Measurements from ENCODE around the gene PDCD1. TPM values are rescaled to one million over a fixed set of nuclear protein-coding genes. Genes with fewer than 3 reads are reported as not detected.

PDCD1 gene
- total RNA-seq, 2 experiments from 2014 or later: 6.9 to 8.3 TPM

DNA sequence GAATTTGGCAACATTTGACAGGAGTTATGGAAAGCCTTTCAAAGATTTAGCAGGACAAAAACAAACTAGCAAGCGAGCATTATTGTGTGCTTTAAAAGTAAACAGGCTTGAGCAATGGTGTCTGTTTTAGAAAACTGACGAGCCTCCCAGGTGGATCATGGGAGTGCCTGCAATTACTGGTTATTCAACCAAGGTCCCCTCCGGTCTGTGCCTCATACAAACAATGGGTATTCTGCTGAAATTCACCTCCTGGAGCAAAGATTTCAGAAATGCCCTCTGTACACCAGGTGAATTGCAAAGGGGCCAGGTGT, 33.2 kb upstream of the PDCD1 start:
- Mint-ChIP-seq H3K27me3 (ENCODE audit: low read depth) (no peaks in the 10 kb centered on the region), H3K4me1 (ENCODE audit: low read depth) (peaks cover 19% of the 10 kb centered on the region), H3K36me3 (ENCODE audit: low read depth) (peaks cover 22% of the 10 kb centered on the region), H3K9me3 (peaks cover 4% of the 10 kb centered on the region), H3K27ac (no peak overlapping the region), H3K4me3 (no peak overlapping the region)
- no peak for DNase-seq
- CTCF ChIA-PET: no interaction called here
- intact Hi-C loops (cut with micrococcal nuclease): no loop called here

DNA sequence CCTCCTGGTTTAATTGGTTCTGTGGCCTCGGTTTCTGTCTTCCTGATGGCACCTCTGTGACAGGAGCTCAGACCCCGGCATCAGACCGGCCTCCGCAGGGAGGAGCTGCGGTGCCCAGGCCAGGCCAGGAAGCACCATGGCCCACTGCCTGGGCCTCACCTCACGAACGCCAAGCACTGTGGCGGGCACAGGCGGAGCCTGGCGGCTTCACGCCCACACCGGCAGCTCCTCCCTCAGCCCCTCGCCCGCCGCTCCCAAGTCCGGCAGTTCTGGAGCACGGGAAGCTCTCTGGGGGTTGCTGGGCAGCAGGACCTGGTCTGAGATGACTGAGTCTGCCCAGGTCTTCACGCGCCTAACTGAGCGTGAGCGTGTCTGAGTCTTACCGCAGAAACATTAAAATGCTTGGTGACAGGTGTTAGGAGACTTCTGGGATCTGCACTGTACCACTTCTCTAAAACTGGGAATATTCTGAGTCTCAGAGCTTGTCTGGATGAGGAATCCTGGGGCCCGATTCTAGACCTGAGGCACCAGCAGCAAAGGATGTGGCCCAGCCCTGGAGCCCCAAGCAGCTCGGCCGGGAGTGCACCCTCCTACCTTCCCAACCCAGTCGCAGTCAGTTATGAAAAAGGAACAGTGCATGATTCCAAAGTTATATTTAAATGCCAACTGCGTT, 32.8 kb upstream of the PDCD1 start:
- CTCF ChIA-PET: no interaction called here

GRCh38 chr2:241890524-241891235, 32.0 kb upstream of the PDCD1 start:
- no peak for DNase-seq
- peaks cover 26% of the 10 kb centered on the region for H3K4me1 Mint-ChIP-seq (ENCODE audit: low read depth)
- H3K36me3 Mint-ChIP-seq (ENCODE audit: low read depth): peaks cover 25% of the 10 kb centered on the region
- H3K4me3 Mint-ChIP-seq: no peak overlapping the region
- H3K27ac Mint-ChIP-seq: no peak overlapping the region
- CTCF ChIA-PET: no interaction called here
- intact Hi-C loops (cut with micrococcal nuclease): no loop called here
- no peaks in the 10 kb centered on the region for H3K27me3 Mint-ChIP-seq (ENCODE audit: low read depth)
- H3K9me3 Mint-ChIP-seq: peaks cover 2% of the 10 kb centered on the region

More for the DNA sequence above, 32.8 kb upstream of the PDCD1 start:
- intact Hi-C loops (cut with micrococcal nuclease): no loop called here
- no peak for DNase-seq
- H3K27ac Mint-ChIP-seq: no peak overlapping the region
- peaks cover 22% of the 10 kb centered on the region for H3K4me1 Mint-ChIP-seq (ENCODE audit: low read depth)
- no peaks in the 10 kb centered on the region for H3K27me3 Mint-ChIP-seq (ENCODE audit: low read depth)
- peaks cover 4% of the 10 kb centered on the region for H3K9me3 Mint-ChIP-seq
- H3K36me3 Mint-ChIP-seq (ENCODE audit: low read depth): peaks cover 24% of the 10 kb centered on the region
- H3K4me3 Mint-ChIP-seq: no peak overlapping the region

DNA sequence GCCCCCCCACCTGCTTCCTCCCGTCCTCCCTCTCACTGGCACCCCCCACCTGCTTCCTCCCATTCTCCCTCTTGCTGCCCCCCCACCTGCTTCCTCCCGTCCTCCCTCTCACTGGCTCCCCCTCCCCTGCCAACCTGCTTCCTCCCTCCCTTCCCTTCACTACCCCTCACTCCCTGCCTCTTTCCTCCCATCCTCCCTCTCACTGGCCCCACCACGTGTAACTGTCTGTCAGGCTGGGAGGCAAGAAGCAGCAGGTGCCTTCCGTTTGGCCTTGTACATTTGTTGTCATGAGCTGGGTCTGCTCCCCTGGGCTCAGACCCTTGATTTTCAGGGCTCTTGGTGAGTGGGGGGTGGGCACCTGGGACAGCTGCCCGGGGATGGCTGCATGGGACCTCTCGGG, 29.9 kb upstream of the PDCD1 start:
- intact Hi-C loops (cut with micrococcal nuclease): loop anchor here (10.0 kb wide), 1 partner anchor 1324 kb away; the partner anchor contains the start of genes DUSP28 and RNPEPL1
- Mint-ChIP-seq H3K9me3 (peaks cover 2% of the 10 kb centered on the region), H3K4me1 (ENCODE audit: low read depth) (peaks cover 36% of the 10 kb centered on the region), H3K27me3 (ENCODE audit: low read depth) (no peaks in the 10 kb centered on the region), H3K4me3 (no peak overlapping the region), H3K36me3 (ENCODE audit: low read depth) (peaks cover 35% of the 10 kb centered on the region), H3K27ac (no peak overlapping the region)
- CTCF ChIA-PET: no interaction called here
- DNase-seq: no peak

GRCh38 chr2:241887806-241888522, 29.3 kb upstream of the PDCD1 start:
- peaks cover 2% of the 10 kb centered on the region for H3K9me3 Mint-ChIP-seq
- no peak overlapping the region for H3K27ac Mint-ChIP-seq
- no peak for DNase-seq
- no peak overlapping the region for H3K4me3 Mint-ChIP-seq
- peaks cover 38% of the 10 kb centered on the region for H3K36me3 Mint-ChIP-seq (ENCODE audit: low read depth)
- peaks cover 41% of the 10 kb centered on the region for H3K4me1 Mint-ChIP-seq (ENCODE audit: low read depth)
- CTCF ChIA-PET: no interaction called here
- no peaks in the 10 kb centered on the region for H3K27me3 Mint-ChIP-seq (ENCODE audit: low read depth)
- intact Hi-C loops (cut with micrococcal nuclease): loop anchor here (10.0 kb wide), 1 partner anchor 1323 kb away; the partner anchor contains the start of genes DUSP28 and RNPEPL1

DNA sequence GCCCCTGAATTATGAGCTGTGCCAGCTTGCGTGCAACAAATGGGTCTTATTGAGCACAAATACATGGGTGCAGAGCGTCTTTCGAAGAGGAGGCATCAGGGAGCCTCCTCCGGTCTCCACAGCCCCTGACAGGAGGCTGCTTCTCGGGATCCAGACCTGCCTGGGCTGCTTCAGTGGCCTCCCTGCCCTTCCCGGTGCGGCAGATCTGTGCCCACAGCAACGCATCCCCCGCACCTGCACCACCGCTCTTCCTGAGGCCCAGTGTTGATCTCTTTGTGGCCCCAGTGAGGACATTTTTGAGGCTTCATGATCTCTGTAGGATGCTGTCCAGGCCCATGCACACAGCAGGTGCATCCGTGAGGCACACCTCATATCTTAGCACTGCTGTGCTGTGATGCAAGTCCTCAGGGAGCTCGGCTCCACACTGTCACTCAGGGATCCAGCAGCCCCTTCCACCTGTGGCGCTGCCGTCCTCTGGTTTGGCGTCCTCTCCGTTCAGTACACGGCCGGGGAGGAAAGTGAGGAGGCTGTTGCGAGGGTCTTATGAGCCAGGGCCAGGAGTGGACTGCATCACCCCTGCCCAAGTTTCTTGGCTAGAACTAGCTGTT, 28.2 kb upstream of the PDCD1 start:
- Mint-ChIP-seq H3K9me3 (peaks cover 2% of the 10 kb centered on the region), H3K4me1 (ENCODE audit: low read depth) (peaks cover 50% of the 10 kb centered on the region), H3K27me3 (ENCODE audit: low read depth) (no peaks in the 10 kb centered on the region), H3K27ac (no peak overlapping the region), H3K4me3 (no peak overlapping the region), H3K36me3 (ENCODE audit: low read depth) (peaks cover 40% of the 10 kb centered on the region)
- CTCF ChIA-PET: no interaction called here
- intact Hi-C loops (cut with micrococcal nuclease): loop anchor here (10.0 kb wide), 1 partner anchor 1322 kb away; the partner anchor contains the start of genes DUSP28 and RNPEPL1
- no peak for DNase-seq

GRCh38 chr2:241885946-241886643, 27.4 kb upstream of the PDCD1 start:
- Mint-ChIP-seq H3K4me1 (ENCODE audit: low read depth) (peaks cover 50% of the 10 kb centered on the region), H3K4me3 (no peak overlapping the region), H3K36me3 (ENCODE audit: low read depth) (peaks cover 40% of the 10 kb centered on the region), H3K9me3 (peaks cover 2% of the 10 kb centered on the region), H3K27ac (no peak overlapping the region), H3K27me3 (ENCODE audit: low read depth) (no peaks in the 10 kb centered on the region)
- CTCF ChIA-PET: no interaction called here
- intact Hi-C loops (cut with micrococcal nuclease): loop anchor here (10.0 kb wide), 1 partner anchor 1321 kb away; the partner anchor contains the start of genes DUSP28 and RNPEPL1
- DNase-seq: no peak

DNA sequence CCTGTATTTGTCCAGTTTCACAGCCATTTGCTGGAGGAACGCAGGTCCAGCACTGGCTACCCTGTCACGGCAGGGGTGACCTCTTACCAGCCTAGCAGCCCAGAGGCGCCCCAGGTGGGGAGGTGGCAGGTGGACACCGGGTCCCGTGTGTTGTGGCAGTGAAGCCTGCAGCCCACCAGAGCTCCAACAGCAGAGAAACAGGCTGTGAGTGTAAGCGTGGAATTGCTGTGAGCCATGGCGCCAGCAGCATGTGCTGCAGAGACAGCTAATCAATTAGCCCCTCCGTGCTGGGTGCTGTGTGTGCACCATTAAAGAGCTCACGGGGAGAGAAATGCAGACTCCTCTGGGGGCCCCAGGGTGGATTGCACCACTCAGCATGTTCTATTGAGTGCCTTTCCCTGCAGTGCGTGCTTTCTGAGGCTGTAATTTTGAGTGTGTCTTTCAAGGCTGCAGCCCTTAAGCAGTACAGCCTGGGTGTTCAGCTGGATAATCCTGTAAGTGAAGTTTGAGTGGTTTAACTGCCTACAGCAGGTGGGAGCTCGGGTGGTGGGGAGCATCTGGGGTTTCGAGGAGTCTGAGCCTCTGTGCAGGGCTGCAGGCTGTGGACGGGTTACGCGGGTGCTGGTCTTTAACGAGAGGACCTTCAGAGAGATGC, 26.7 kb upstream of the PDCD1 start:
- Mint-ChIP-seq H3K9me3 (peaks cover 2% of the 10 kb centered on the region), H3K36me3 (ENCODE audit: low read depth) (peaks cover 38% of the 10 kb centered on the region), H3K4me3 (no peak overlapping the region), H3K27ac (no peak overlapping the region), H3K27me3 (ENCODE audit: low read depth) (no peaks in the 10 kb centered on the region), H3K4me1 (ENCODE audit: low read depth) (peaks cover 53% of the 10 kb centered on the region)
- intact Hi-C loops (cut with micrococcal nuclease): loop anchor here (10.0 kb wide), 1 partner anchor 1321 kb away; the partner anchor contains the start of genes DUSP28 and RNPEPL1
- CTCF ChIA-PET: no interaction called here
- no peak for DNase-seq

DNA sequence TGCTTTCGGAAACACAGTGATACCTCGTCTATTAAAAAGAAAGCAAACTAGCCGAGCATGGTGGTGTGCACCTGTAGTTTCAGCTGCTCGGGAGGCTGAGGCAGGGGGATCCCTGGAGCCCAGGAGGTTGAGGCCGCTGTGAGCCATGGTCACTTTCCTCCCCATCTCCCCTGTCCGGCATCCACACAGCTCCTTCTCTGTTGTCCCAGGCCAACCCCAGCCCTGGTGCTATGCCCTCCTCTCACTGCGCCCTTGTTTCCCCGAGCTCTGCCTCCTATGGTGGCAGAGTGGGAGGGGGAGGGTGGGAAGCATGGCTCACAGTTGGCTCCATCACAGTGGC, 26.2 kb upstream of the PDCD1 start:
- CTCF ChIA-PET: no interaction called here
- peaks cover 57% of the 10 kb centered on the region for H3K4me1 Mint-ChIP-seq (ENCODE audit: low read depth)
- peaks cover 2% of the 10 kb centered on the region for H3K9me3 Mint-ChIP-seq

DNA sequence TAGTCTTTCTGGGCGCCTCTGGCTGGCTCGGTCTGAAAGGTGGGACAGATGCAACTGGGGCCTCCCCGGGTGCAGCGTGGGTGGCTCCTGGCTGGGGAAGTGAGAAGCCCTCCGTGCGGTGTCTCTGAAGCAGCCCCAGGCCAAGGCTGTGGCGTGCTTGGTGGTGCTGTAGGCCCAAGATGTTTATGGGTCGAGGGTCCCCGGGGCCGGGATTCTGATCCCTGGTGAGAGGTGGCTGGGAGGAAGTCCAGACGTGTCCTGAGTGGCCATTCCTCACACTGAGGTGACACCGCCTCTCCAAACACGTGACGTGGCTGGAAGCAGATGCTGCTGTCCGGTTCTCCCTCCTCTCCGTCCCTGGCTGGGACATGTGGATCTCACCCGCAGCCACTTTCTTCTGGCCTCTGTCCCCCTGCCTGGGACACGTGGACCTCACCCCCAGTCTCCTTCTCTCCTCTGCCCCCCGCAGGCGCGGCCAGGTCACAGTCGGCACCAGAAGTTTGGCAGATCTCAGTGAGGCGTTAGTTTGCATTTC, 23.5 kb upstream of the PDCD1 start:
- H3K9me3 Mint-ChIP-seq: no peaks in the 10 kb centered on the region
- H3K27ac Mint-ChIP-seq: peak overlapping the region; percentile 55
- peaks cover 45% of the 10 kb centered on the region for H3K4me1 Mint-ChIP-seq (ENCODE audit: low read depth)
- DNase-seq: peak; percentile 65
- H3K4me3 Mint-ChIP-seq: peak overlapping the region; percentile 96
- CTCF ChIA-PET: no interaction called here
- H3K27me3 Mint-ChIP-seq (ENCODE audit: low read depth): no peaks in the 10 kb centered on the region
- intact Hi-C loops (cut with micrococcal nuclease): loop anchor here (5.0 to 10.0 kb wide), 2 partner anchors 735 to 1317 kb away; partner anchors contain the start of genes DUSP28, PASK and RNPEPL1
- peaks cover 21% of the 10 kb centered on the region for H3K36me3 Mint-ChIP-seq (ENCODE audit: low read depth)

More for the DNA sequence above, 26.2 kb upstream of the PDCD1 start:
- H3K27me3 Mint-ChIP-seq (ENCODE audit: low read depth): no peaks in the 10 kb centered on the region
- no peak overlapping the region for H3K4me3 Mint-ChIP-seq
- H3K27ac Mint-ChIP-seq: no peak overlapping the region
- H3K36me3 Mint-ChIP-seq (ENCODE audit: low read depth): peaks cover 34% of the 10 kb centered on the region
- intact Hi-C loops (cut with micrococcal nuclease): loop anchor here (5.0 to 10.0 kb wide), 2 partner anchors 738 to 1320 kb away; partner anchors contain the start of genes DUSP28, PASK and RNPEPL1
- DNase-seq: no peak
